GM23248 (cell line): ENCODE data around the gene CDHR1. TPM values are rescaled to one million over a fixed set of nuclear protein-coding genes. Genes with fewer than 3 reads are reported as not detected.

Source experiments
- DNase-seq: peaks from one replicate; pipeline ENCODE4 v3.0.0-alpha.2; 2015
- H2AFZ ChIP-seq: fragments of 200-600 bp; sonication (generic); 2 replicates; pipeline ENCODE4 v1.6.1; 2016; ENCODE audit warnings: antibody characterized with exemption
- H3F3A ChIP-seq: fragments of 200-600 bp; sonication (generic); 2 replicates; pipeline ENCODE4 v1.6.1; 2016; ENCODE audit warnings: mild to moderate bottlenecking, antibody characterized with exemption, mixed run types; ENCODE audit not compliant: insufficient read depth
- H3K27ac ChIP-seq: fragments of 200-600 bp; sonication (generic); 2 replicates; pipeline ENCODE4 v1.5.1; 2016; ENCODE audit warnings: mild to moderate bottlenecking
- H3K27me3 ChIP-seq: fragments of 200-600 bp; sonication (generic); replicated peaks from 2 replicates; pipeline ENCODE4 v1.6.1; 2016; ENCODE audit warnings: mild to moderate bottlenecking; ENCODE audit not compliant: insufficient read depth
- H3K36me3 ChIP-seq: fragments of 200-600 bp; sonication (generic); 2 replicates; pipeline ENCODE4 v1.6.1; 2016; ENCODE audit warnings: low read depth, mild to moderate bottlenecking
- H3K4me1 ChIP-seq: fragments of 200-600 bp; sonication (generic); 2 replicates; pipeline ENCODE4 v1.6.1; 2016; ENCODE audit warnings: mild to moderate bottlenecking; ENCODE audit not compliant: insufficient read depth
- H3K4me2 ChIP-seq: fragments of 200-600 bp; sonication (generic); one replicate; pipeline ENCODE4 v1.6.1; 2016; ENCODE audit warnings: mild to moderate bottlenecking; ENCODE audit not compliant: unreplicated experiment
- H3K4me3 ChIP-seq: fragments of 200-600 bp; sonication (generic); 2 replicates; pipeline ENCODE4 v1.5.1; 2016; ENCODE audit warnings: mild to moderate bottlenecking
- H3K79me2 ChIP-seq: fragments of 200-600 bp; sonication (generic); 2 replicates; pipeline ENCODE4 v1.6.1; 2016; ENCODE audit warnings: mild to moderate bottlenecking; ENCODE audit not compliant: insufficient read depth
- H3K9ac ChIP-seq: fragments of 200-600 bp; sonication (generic); 2 replicates; pipeline ENCODE4 v1.6.1; 2016; ENCODE audit warnings: mild to moderate bottlenecking
- H3K9me2 ChIP-seq: fragments of 200-600 bp; sonication (generic); 2 replicates; pipeline ENCODE4 v1.6.1; 2016; ENCODE audit warnings: mixed run types, mild to moderate bottlenecking, moderate library complexity; ENCODE audit not compliant: insufficient read depth
- H3K9me3 ChIP-seq: fragments of 200-600 bp; sonication (generic); one replicate; pipeline ENCODE4 v1.6.1; 2017; ENCODE audit warnings: low read depth
- H4K20me1 ChIP-seq: fragments of 200-600 bp; sonication (generic); 2 replicates; pipeline ENCODE4 v1.6.0; 2016; ENCODE audit not compliant: insufficient read depth
- EZH2 ChIP-seq: fragments of 200-600 bp; sonication (generic); IDR thresholded peaks from 2 replicates; pipeline ENCODE4 v1.6.1; 2018; ENCODE audit warnings: antibody characterized with exemption, mild to moderate bottlenecking; ENCODE audit not compliant: insufficient read depth, poor library complexity, severe bottlenecking
- EZH2phosphoT487 ChIP-seq: fragments of 200-600 bp; sonication (generic); IDR thresholded peaks from 2 replicates; pipeline ENCODE4 v1.6.1; 2018; ENCODE audit warnings: antibody characterized with exemption, moderate library complexity, mild to moderate bottlenecking, low read depth; ENCODE audit not compliant: insufficient read depth
- WGBS, 2 experiments: methylation state at CpG; one replicate each; pipeline ENCODE4 v1.1.6; 2015 to 2017; ENCODE audit warnings: low lambda C conversion rate in 2 of 2, low coverage in 1 of 2; ENCODE audit errors: missing lambda C conversion rate in 2 of 2; 5-methylcytosine and 5-hydroxymethylcytosine counted together
- in situ Hi-C: fragments of 300-500 bp; cut with MboI; formaldehyde crosslinking; loops from 2 replicates; pipeline ENCODE4 v1.15.0; 2020
- polyA plus RNA-seq: library from polyadenylated mRNA; unstranded; fragments of >200 nt; fragmentation: Nextera tagmentation; extraction: Ambion mirVana; gene quantifications from 2 replicates; pipeline ENCODE4 v1.2.1, GENCODE V29; 2016
- total RNA-seq: library from RNA; depleted of rRNA; stranded (reverse); fragments of >200 nt; shearing (Covaris generic); gene quantifications from 2 replicates; pipeline ENCODE4 v1.2.3, GENCODE V29; 2014

Gene CDHR1
- total and polyA plus RNA-seq, 2 experiments from 2014 or later = not detected

GRCh38 chr10:84159076-84159685 lies 35.2 kb upstream of the CDHR1 start:
- Histone ChIP-seq H3K4me2 (no peak overlapping the region), H2AFZ (no peak overlapping the region), H3K27ac (no peak overlapping the region), H4K20me1 (no peaks in the 10 kb centered on the region), H3K9me2 (no peaks in the 10 kb centered on the region), H3K79me2 (no peaks in the 10 kb centered on the region), H3F3A (peaks cover 25% of the 10 kb centered on the region), H3K27me3 (no peaks in the 10 kb centered on the region), H3K4me3 (no peak overlapping the region), H3K4me1 (no peaks in the 10 kb centered on the region), H3K36me3 (peaks cover 8% of the 10 kb centered on the region), H3K9ac (no peak overlapping the region), H3K9me3 (no peaks in the 10 kb centered on the region)
- no peak for TF ChIP-seq EZH2
- TF ChIP-seq EZH2phosphoT487 = no peak
- in situ Hi-C loops = no loop called here
- 53 to 56% methylated on average over 9 of the region's 9 CpGs for whole genome bisulfite sequencing, 2 experiments
- no peak for DNase-seq

DNA sequence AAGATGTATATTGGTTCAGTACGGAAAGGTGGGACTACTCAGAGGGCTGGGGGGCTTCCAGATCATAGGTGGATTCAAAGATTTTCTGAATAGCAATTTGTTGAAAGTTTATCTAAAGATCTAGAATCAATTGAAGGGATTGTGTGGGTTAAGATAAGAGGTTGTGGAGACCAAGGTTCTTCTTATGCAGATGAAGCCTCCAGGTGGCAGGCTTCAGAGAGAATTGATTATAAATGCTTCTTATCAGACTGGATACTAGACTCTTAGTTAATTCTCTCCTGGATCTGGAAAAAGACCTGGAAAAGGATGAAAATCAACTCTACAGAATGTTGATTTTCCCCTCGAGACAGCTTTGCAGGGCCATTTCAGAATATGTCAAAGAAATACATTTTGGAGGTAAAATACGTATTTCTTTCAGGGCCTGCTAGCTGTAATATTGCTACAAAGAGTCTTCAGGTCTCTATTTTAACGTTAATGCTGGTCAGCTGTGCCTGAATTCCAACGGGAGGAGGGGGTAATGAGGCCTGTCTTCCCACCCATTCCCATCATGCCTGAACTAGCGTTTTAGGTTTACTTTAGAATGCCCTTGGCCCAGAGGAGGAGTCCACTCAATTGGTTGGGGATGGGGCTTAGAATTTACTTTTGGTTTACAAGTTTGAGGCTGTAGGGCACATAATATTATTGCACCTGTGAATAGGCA lies 33.5 kb upstream of the CDHR1 start:
- in situ Hi-C loops = no loop called here
- H3K27ac ChIP-seq = no peak overlapping the region
- no peaks in the 10 kb centered on the region for H3K79me2 ChIP-seq
- no peak for TF ChIP-seq EZH2
- no peak for TF ChIP-seq EZH2phosphoT487
- DNase-seq = no peak
- H3K9ac ChIP-seq = no peak overlapping the region
- H3K36me3 ChIP-seq = no peaks in the 10 kb centered on the region
- no peaks in the 10 kb centered on the region for H3K9me3 ChIP-seq
- 29 to 32% methylated on average over 6 of the region's 6 CpGs for WGBS, 2 experiments
- no peaks in the 10 kb centered on the region for H3K4me1 ChIP-seq
- H2AFZ ChIP-seq = no peak overlapping the region
- H3F3A ChIP-seq = peaks cover 14% of the 10 kb centered on the region; the same call in 1 of the 2 replicates
- no peak overlapping the region for H3K4me2 ChIP-seq
- H4K20me1 ChIP-seq = no peaks in the 10 kb centered on the region
- no peaks in the 10 kb centered on the region for H3K27me3 ChIP-seq
- H3K4me3 ChIP-seq = no peak overlapping the region
- no peaks in the 10 kb centered on the region for H3K9me2 ChIP-seq

DNA sequence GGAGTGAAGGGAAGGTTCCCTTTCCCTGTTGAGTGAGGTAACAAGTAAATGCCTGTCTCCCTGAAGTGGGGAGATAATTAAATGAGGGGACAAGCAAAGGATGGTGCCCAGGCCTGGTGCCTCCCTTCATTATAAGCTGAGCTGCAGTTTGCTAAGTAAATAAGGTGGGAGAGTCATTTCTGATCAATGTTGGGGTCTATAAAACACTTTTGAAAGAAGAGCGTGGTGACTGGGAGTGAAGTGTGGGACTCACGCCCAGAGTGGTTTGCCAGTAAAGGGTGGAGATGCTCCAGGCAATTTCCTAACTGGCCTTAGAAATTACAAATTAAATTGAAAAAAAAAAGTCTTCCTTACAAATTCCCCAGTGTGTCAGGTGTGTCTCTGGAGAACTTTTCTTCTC lies 30.3 kb upstream of the CDHR1 start:
- no peak for DNase-seq
- TF ChIP-seq EZH2 (no peak), EZH2phosphoT487 (no peak)
- no peak overlapping the region for H3K27ac ChIP-seq
- H3F3A ChIP-seq = no peaks in the 10 kb centered on the region
- no peak overlapping the region for H3K9ac ChIP-seq
- H3K27me3 ChIP-seq = no peaks in the 10 kb centered on the region
- no peak overlapping the region for H3K4me3 ChIP-seq
- H3K79me2 ChIP-seq = no peaks in the 10 kb centered on the region
- H4K20me1 ChIP-seq = no peaks in the 10 kb centered on the region
- no peak overlapping the region for H2AFZ ChIP-seq
- H3K36me3 ChIP-seq = no peaks in the 10 kb centered on the region
- no peak overlapping the region for H3K4me2 ChIP-seq
- in situ Hi-C loops = no loop called here
- no peaks in the 10 kb centered on the region for H3K9me3 ChIP-seq
- H3K4me1 ChIP-seq = no peaks in the 10 kb centered on the region
- WGBS, 2 experiments = 9 to 20% methylated on average over 2 of the region's 2 CpGs
- no peaks in the 10 kb centered on the region for H3K9me2 ChIP-seq

GRCh38 chr10:84164442-84164841 lies 29.9 kb upstream of the CDHR1 start:
- Histone ChIP-seq H3K4me3 (no peak overlapping the region), H3K27me3 (no peaks in the 10 kb centered on the region), H3K4me2 (no peak overlapping the region), H3K4me1 (no peaks in the 10 kb centered on the region), H2AFZ (no peak overlapping the region), H3K9me2 (no peaks in the 10 kb centered on the region), H3F3A (no peaks in the 10 kb centered on the region), H3K9me3 (no peaks in the 10 kb centered on the region), H4K20me1 (no peaks in the 10 kb centered on the region), H3K27ac (no peak overlapping the region), H3K9ac (no peak overlapping the region), H3K79me2 (no peaks in the 10 kb centered on the region), H3K36me3 (no peaks in the 10 kb centered on the region)
- in situ Hi-C loops = no loop called here
- TF ChIP-seq EZH2phosphoT487 (no peak), EZH2 (no peak)
- WGBS, 2 experiments = 4 to 6% methylated on average over 2 of the region's 2 CpGs
- DNase-seq = no peak
